GM21526 (cell line): ENCODE results near the gene RAMP3.
"Not testable (repeated sequence)": the region's sequence is repeated elsewhere in the genome, so short reads cannot be mapped to it uniquely, and the experiment has no call there.

ENCODE experiments used
- ATAC-seq: cut with Tn5 transposase; IDR thresholded peaks from one replicate; pipeline ENCODE4 v1.9.1; 2021; ENCODE audit warnings: moderate library complexity; ENCODE audit not compliant: unreplicated experiment, low FRiP score

The RAMP3 gene

GRCh38 chr7:45190406-45191165 is 33.0 kb downstream of the RAMP3 start:
- ATAC-seq: no peak

- ATAC-seq: no peak
Measured at GRCh38 chr7:45191396-45191795, 33.8 kb downstream of the RAMP3 start.

GRCh38 chr7:45192621-45193041 is 35.0 kb downstream of the RAMP3 start:
- ATAC-seq: no peak

- no peak for ATAC-seq
Measured at GRCh38 chr7:45193828-45194227, 36.2 kb downstream of the RAMP3 start.

DNA sequence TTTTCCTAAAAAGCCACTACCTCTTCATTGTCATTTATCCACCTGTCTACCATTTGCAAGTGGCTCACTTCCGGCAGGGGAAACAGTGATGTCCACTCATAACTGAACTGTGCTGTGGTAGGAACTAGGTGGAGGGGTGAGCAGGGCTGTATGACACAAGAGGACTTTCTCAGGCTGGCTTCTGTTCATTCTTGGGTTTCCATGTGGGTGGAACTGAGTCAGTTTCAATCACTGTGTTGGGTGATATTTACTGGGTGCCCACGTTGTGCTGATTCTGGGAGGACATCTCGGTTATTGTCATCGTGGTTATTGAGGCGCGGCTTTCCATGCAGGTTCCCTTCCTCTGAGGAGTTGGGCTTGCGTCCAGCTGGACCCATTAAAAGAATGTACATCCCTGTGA is 38.8 kb downstream of the RAMP3 start:
- ATAC-seq: peak; percentile 89

DNA sequence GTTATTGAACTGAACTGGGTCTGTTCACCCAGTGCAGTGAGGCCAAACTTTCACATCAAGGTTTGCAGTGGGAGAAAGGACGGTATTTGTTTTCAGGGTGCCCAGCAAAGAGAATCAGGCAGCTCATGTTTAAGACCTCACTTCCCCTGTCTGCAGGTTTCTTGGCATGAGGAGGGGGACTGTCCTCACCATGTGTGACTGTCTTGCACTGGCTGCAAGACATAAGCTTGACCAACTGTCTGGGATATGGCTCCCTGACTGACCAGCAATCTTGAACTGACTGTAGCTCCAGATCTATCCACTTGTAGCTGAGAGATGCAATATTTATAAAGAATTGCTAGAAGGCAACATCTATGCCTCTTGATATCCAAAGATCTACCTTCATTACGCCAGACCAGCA is 39.9 kb downstream of the RAMP3 start:
- ATAC-seq: no peak

GRCh38 chr7:45198986-45199385 is 41.4 kb downstream of the RAMP3 start:
- ATAC-seq: no peak

DNA sequence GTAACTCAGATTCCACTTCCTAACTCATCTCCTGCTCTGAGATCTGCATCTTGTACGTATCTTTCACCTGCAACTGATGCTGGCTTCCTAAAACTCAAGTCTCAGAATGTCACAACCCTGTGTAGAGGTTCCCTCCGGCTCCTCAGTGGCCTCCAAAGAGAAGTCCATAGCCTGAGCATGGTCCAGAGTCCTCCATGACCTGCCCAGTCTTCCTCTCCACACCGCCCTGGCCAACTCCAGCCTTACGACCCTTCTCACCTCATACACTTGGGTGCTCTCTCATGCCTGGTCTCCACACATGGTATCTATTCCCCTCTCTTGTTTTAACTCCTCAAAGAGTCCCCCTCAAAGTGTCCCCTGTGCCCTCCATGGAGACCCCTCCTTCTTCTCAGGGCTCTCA is 41.9 kb downstream of the RAMP3 start:
- no peak for ATAC-seq

DNA sequence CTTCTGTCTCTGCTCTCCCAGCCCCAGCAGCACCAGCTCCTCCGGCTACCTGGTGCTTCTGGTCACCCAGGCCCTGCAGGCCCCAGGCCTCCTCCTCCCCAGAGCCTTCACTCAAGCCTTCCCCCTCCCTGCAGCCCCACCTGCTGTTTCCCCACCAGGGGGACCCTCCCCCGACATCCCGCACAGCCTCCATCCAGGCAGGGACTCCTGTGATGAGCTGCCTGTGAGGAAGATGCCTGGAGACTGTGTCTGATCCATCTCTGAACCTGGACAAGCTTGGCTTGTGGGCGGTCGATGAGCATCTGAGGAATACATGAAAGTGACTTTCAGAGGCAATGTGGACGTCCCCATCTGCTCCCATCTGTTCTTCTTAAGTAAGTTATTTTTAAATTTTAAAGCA is 45.0 kb downstream of the RAMP3 start:
- ATAC-seq: no peak

GRCh38 chr7:45203036-45203435 is 45.4 kb downstream of the RAMP3 start:
- no peak for ATAC-seq

DNA sequence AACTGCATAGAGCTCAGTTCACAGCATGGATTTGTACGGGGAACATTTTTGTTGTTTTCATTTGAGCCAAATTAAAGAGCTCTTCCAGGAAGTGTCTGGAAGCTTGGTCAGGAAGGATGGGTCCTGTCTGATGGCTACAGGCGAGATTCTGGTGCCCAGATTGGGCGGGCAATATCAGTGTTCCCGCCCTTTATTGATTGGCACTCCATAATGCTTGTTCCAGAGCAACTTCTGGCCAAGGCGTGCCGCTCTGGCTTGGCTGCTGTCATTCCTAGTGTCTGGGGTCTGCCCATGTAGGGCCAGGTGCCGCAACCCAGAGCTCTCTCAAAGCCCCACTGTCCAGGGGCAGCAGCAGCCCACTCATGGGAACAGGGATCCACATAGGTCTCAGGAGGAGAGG is 45.9 kb downstream of the RAMP3 start:
- no peak for ATAC-seq

DNA sequence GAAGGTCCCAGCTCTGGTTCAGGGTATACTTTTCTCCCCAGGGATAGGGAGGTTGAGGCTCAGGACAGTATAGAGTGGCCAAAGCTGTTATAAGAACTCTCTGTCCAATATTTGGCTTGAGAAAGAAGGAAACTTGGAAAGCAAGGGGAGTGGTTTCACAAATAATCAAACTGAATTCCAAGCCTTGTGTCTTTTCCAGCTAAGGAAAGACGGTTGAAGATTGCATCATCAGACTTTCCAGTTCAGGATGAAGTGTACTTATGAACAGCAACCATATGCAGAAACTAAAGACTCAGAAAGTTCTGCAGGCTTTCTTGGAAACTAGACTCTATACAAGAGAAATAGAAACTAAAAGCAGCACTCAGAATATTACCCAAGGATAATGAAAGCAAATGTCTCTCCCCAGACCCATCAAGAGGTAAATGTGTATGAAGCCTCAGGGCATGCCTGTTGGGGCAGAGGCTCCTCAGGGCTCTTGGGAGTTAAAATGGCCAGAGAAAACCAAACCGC is 46.4 kb downstream of the RAMP3 start:
- ATAC-seq: peak; percentile 86

- not testable (repeated sequence) for ATAC-seq
Measured at GRCh38 chr7:45206266-45206665, 48.7 kb downstream of the RAMP3 start.

GRCh38 chr7:45209909-45210308 is 52.3 kb downstream of the RAMP3 start:
- not testable (repeated sequence) for ATAC-seq

DNA sequence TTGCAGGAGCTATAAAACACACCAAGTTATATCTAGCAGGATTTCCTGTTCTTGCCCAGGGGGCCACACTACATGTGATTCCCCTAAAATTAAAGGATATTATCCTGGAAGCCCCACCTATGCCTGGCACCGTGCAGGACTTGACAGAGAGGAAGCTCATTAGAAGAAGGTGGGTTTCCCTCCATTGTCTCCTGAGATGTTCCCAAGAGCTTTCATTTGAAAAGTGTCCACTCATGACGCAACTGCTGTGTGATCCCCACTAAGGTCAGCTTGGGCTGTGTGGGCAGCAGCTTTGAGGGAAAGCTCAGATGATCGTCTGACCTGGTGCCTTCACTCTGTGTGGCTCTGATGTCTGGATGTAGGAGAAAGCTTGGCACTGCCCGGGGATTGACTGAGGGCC is 53.5 kb downstream of the RAMP3 start:
- no peak for ATAC-seq

- ATAC-seq: no peak
Measured at GRCh38 chr7:45211958-45212357, 54.4 kb downstream of the RAMP3 start.

GRCh38 chr7:45212606-45213005 is 55.0 kb downstream of the RAMP3 start:
- ATAC-seq: no peak

DNA sequence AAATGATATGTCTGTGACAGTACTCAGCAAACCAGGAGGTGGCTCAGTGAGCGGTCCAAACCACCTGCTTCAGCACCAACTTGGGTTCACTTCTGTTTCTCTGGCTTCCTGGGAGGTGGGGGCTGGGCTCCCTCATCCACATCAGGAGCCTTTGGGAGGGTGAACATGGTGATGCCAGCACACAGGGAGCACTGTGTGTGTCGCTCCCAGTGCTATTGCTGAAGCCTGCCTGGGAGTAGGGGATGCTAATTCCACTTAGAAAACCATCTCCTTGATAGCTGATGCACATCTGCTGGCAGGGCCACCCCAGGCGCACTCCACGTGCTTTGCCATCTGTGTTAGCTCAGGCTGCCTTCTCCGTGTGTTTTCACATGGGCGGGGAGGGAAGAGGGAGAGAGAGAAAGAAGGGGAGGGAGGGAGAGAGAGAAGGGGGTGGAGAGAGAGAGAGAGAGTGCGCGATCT is 58.0 kb downstream of the RAMP3 start:
- no peak for ATAC-seq

GRCh38 chr7:45216181-45216580 is 58.6 kb downstream of the RAMP3 start:
- no peak for ATAC-seq

DNA sequence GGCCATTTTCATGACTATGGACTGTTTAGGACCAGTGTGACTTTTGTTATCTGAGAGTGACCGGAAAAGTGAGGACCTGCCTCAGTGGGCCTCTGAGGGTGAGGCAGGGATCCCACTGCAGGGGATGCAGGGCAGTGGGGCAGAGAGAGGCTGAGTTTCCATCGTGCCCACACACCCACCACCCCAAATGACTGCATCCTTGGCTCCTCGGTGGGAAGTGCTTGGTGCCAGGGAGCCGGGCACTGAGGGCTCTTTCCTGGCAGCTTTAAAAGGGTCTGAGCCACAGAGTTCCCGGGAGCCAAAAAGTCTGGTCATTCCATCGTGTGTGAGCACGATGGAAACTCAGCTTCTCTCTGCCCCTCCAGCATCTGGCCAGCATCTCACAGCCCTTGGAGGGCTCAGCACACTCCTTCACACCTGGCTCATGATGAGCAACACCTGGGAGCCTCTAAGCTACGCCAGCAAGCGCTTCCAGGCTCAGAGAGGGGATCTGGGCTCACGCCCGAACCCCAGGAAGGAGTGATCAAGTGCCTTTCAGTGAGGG is 59.1 kb downstream of the RAMP3 start:
- no peak for ATAC-seq

- no peak for ATAC-seq
Measured at GRCh38 chr7:45217358-45217757, 59.8 kb downstream of the RAMP3 start.

GRCh38 chr7:45219130-45219529 is 61.5 kb downstream of the RAMP3 start:
- ATAC-seq: no peak
